ENCODE results near the gene IRF1. TPM values are rescaled to one million over a fixed set of nuclear protein-coding genes. Genes with fewer than 3 reads are reported as not detected.
"Not testable (repeated sequence)": the region's sequence is repeated elsewhere in the genome, so short reads cannot be mapped to it uniquely, and the experiment has no call there.

Gene IRF1
- total and polyA plus RNA-seq, 2 donors = 34.7 to 47.7 TPM

DNA sequence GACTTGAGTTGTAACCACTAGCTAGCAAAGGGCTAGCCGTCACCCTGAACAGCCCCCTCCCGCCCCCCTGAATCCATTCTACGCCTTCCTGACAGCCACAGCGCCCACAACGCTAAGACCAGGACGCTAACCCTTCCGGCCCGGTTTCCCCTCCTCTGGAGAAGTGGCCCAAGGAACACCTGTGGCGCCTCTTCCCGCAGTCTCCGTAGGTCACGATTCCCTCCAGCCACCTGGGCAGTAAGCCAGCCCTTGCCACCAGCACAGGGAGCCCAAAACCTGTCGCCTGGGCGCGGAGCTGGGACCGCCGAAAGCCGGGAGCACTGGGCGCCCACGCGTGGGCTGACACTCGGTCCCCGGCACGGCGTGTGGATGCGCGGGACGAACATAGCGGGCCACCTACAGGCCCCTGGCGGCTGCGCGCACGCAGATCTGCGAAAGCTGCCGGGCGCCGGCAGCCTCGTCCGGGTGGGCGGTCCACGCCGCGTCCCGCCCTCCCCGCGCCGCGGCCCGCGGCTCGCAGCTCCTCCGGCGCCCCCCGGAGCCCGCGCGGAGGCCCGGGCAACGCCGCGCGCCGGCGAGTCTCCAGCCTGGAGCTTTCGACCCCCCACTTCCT, 596 bp downstream of the IRF1 start:
- peak in 1 of 9 donors; percentile 68 for DNase-seq (ENCODE audit: low read depth in 6 of 9, low spot score in 9 of 9)
- Histone ChIP-seq H3K4me1 (ENCODE audit: control insufficient read depth in 2 of 2, insufficient read depth in 2 of 2, low read length in 2 of 2) (peaks cover 22 to 72% of the 10 kb centered on the region in 2 donors), H3K9me3 (ENCODE audit: control insufficient read depth in 2 of 2, insufficient read depth in 1 of 2, low read length in 1 of 2) (no peaks in the 10 kb centered on the region), H3K36me3 (ENCODE audit: control insufficient read depth in 2 of 2, insufficient read depth in 2 of 2, low read length in 1 of 2) (peaks cover 33 to 44% of the 10 kb centered on the region in 2 donors), H3K27me3 (ENCODE audit: control insufficient read depth in 2 of 2, insufficient read depth in 1 of 2, low read length in 1 of 2) (no peaks in the 10 kb centered on the region), H3K4me3 (ENCODE audit: low read length in 2 of 2) (peak overlapping the region; percentile 53 to 89), H3K27ac (ENCODE audit: low read depth in 1 of 2, low read length in 1 of 2) (peak overlapping the region; percentile 94 to 98)
- WGBS = under 1% methylated on average over 65 of the region's 65 CpGs

DNA sequence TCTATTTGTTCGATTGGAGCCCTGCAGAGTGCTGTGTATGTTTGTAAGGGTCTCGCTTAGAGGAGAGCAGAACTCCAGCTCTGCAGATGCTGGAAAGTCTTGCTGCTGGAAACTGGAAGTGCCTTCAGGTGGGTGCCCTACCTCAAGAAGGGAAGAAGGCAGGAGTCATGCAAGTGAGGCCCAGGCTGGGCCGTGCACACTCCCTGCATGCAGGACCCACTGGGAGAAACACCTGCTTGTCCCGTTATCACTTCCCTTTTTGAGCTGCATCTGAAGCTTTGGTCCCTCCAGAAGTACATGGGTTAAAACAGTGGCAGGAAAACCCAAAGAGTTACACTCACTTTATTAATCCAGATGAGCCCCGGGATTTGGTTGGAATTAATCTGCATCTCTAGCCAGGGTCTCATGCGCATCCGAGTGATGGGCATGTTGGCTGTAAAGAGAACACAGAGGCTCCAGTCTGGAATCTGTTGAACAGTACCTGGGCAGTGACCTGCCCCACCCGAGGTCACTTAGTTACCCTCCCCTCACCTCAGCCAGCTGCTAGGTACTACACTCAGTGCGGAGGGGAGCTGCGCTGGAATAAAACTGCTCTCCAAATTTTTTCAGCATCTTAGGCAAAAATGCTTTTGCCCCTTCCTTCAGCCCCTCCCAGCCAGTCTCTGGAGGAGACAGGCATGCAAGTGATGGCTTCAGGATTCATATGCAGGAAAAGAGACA, 1.4 kb downstream of the IRF1 start:
- Histone ChIP-seq H3K36me3 (ENCODE audit: control insufficient read depth in 2 of 2, insufficient read depth in 2 of 2, low read length in 1 of 2) (peaks cover 39 to 51% of the 10 kb centered on the region in 2 donors), H3K9me3 (ENCODE audit: control insufficient read depth in 2 of 2, insufficient read depth in 1 of 2, low read length in 1 of 2) (no peaks in the 10 kb centered on the region), H3K4me1 (ENCODE audit: control insufficient read depth in 2 of 2, insufficient read depth in 2 of 2, low read length in 2 of 2) (peaks cover 22 to 67% of the 10 kb centered on the region in 2 donors), H3K27me3 (ENCODE audit: control insufficient read depth in 2 of 2, insufficient read depth in 1 of 2, low read length in 1 of 2) (no peaks in the 10 kb centered on the region), H3K27ac (ENCODE audit: low read depth in 1 of 2, low read length in 1 of 2) (peak overlapping the region; percentile 47 to 81), H3K4me3 (ENCODE audit: low read length in 2 of 2) (peak overlapping the region; percentile 53 to 89)
- DNase-seq (ENCODE audit: low read depth in 6 of 9, low spot score in 9 of 9) = no peak
- WGBS = 2% methylated on average over 10 of the region's 10 CpGs

DNA sequence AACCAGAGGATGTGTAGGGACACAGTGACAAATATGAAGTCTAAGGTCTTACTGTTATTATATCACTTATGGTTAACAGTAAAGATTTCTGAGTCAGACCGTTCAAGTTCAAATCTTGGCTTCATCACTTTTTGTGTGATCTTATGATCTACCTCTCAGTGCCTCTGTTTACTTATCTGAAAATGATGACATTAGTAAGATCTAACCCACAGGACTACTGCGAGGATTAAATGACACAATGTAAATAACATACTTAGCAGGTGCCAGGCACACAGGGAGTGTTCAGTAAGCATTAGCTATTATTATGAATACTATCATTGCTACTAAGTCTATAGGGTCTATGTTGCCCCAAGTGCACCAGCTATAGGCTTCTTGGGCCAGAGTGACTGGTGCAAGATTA, 2.0 kb downstream of the IRF1 start:
- Histone ChIP-seq H3K36me3 (ENCODE audit: control insufficient read depth in 2 of 2, insufficient read depth in 2 of 2, low read length in 1 of 2) (peaks cover 45 to 57% of the 10 kb centered on the region in 2 donors), H3K27me3 (ENCODE audit: control insufficient read depth in 2 of 2, insufficient read depth in 1 of 2, low read length in 1 of 2) (no peaks in the 10 kb centered on the region), H3K27ac (ENCODE audit: low read depth in 1 of 2, low read length in 1 of 2) (peak overlapping the region; percentile 47 to 81), H3K9me3 (ENCODE audit: control insufficient read depth in 2 of 2, insufficient read depth in 1 of 2, low read length in 1 of 2) (no peaks in the 10 kb centered on the region), H3K4me1 (ENCODE audit: control insufficient read depth in 2 of 2, insufficient read depth in 2 of 2, low read length in 2 of 2) (peaks cover 22 to 62% of the 10 kb centered on the region in 2 donors), H3K4me3 (ENCODE audit: low read length in 2 of 2) (peak overlapping the region; percentile 53 to 89)
- WGBS = 33% methylated on average over 2 of the region's 2 CpGs
- DNase-seq (ENCODE audit: low read depth in 6 of 9, low spot score in 9 of 9) = no peak

DNA sequence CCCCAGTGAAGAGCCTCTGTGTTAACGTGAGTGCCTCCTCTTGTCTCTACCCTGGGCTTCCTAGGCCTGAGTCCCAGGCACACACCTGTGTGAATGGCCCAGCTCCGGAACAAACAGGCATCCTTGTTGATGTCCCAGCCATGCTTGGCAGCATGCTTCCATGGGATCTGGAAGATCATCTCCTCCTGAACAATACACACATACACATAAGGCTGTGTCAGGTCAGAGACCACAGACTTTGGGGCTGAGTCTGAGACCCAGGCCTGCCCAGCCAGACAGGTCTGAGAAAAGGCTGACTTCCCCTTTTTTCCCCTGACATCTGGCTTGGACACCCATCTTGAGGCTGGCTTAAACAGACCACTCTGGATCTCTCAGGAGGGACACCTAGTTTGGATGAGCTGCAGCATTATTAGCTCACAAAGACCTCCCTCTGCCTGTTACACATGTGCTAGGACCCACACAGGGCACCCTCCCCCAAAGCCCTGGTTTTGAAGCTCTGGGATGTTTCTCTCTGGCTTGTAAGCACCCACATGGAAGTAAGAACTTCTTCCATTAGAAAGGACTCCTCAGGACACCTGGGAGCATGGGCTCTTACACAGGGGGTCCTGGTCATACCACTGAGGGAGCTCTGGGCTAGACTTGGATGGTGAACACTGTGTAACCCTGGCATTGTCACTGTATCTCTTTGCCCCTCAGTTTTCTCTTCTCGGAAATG, 2.6 kb downstream of the IRF1 start:
- 38% methylated on average over 3 of the region's 3 CpGs for WGBS
- Histone ChIP-seq H3K27me3 (ENCODE audit: control insufficient read depth in 2 of 2, insufficient read depth in 1 of 2, low read length in 1 of 2) (no peaks in the 10 kb centered on the region), H3K4me3 (ENCODE audit: low read length in 2 of 2) (peak overlapping the region; percentile 10 to 89), H3K27ac (ENCODE audit: low read depth in 1 of 2, low read length in 1 of 2) (no peak overlapping the region), H3K36me3 (ENCODE audit: control insufficient read depth in 2 of 2, insufficient read depth in 2 of 2, low read length in 1 of 2) (peaks cover 51 to 63% of the 10 kb centered on the region in 2 donors), H3K9me3 (ENCODE audit: control insufficient read depth in 2 of 2, insufficient read depth in 1 of 2, low read length in 1 of 2) (no peaks in the 10 kb centered on the region), H3K4me1 (ENCODE audit: control insufficient read depth in 2 of 2, insufficient read depth in 2 of 2, low read length in 2 of 2) (peaks cover 22 to 57% of the 10 kb centered on the region in 2 donors)
- DNase-seq (ENCODE audit: low read depth in 6 of 9, low spot score in 9 of 9) = no peak

DNA sequence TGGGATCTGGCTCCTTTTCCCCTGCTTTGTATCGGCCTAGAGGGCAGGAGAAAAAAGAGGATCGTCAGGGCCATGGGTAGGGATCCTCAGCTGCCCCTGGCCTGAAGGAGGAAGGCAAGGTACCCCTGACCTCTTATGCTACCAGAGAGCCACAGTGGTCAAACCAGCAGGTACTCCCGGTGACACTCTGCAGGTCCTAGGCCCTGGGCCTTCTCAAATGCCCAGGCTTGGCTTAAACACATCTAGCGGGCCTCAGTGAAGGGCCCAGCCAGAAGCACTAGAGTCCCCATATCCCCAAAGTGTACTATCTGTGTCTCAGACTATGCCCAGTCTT, 3.5 kb downstream of the IRF1 start:
- H3K36me3 ChIP-seq (ENCODE audit: control insufficient read depth in 2 of 2, insufficient read depth in 2 of 2, low read length in 1 of 2) = peaks cover 52 to 68% of the 10 kb centered on the region in 2 donors
- H3K9me3 ChIP-seq (ENCODE audit: control insufficient read depth in 2 of 2, insufficient read depth in 1 of 2, low read length in 1 of 2) = no peaks in the 10 kb centered on the region

DNA sequence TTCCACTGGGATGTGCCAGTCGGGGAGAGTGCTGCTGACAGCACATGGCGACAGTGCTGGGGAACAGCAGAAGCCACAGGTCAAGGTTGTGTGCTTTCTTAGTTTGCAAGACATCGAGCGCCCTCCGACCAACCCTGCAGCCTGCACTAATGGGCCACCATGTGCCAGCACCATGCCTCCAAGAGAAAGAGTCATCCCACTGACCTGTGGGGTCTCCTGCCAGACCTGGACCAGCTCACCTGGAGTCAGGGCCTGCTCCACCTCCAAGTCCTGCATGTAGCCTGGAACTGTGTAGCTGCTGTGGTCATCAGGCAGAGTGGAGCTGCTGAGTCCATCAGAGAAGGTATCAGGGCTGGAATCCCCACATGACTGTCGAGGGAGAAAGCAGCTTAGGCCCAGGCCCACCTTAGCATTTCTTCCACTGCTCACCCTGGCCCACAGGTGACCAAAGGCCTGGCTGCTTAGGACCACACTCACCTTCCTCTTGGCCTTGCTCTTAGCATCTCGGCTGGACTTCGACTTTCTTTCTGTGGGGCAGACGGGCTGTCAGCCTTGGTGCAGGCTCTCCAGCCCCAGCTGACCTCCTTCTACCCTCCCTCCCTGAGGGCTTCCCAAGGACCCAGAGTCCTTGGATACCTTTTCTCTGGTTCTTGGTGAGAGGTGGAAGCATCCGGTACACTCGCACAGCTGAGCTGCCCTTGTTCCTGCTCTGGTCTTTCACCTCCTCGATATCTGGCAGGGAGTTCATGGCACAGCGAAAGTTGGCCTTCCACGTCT, 4.1 kb downstream of the IRF1 start:
- H3K4me1 ChIP-seq (ENCODE audit: control insufficient read depth in 2 of 2, insufficient read depth in 2 of 2, low read length in 2 of 2) = peaks cover 19 to 47% of the 10 kb centered on the region in 2 donors
- H3K27me3 ChIP-seq (ENCODE audit: control insufficient read depth in 2 of 2, insufficient read depth in 1 of 2, low read length in 1 of 2) = no peaks in the 10 kb centered on the region
- no peak for DNase-seq (ENCODE audit: low read depth in 6 of 9, low spot score in 9 of 9)
- WGBS = 94% methylated on average over 14 of the region's 14 CpGs
- no peaks in the 10 kb centered on the region for H3K9me3 ChIP-seq (ENCODE audit: control insufficient read depth in 2 of 2, insufficient read depth in 1 of 2, low read length in 1 of 2)
- H3K27ac ChIP-seq (ENCODE audit: low read depth in 1 of 2, low read length in 1 of 2) = peak overlapping the region; percentile 19 to 26
- H3K4me3 ChIP-seq (ENCODE audit: low read length in 2 of 2) = no peak overlapping the region
- H3K36me3 ChIP-seq (ENCODE audit: control insufficient read depth in 2 of 2, insufficient read depth in 2 of 2, low read length in 1 of 2) = peaks cover 55 to 73% of the 10 kb centered on the region in 2 donors

More for the DNA sequence above, 3.5 kb downstream of the IRF1 start:
- Histone ChIP-seq H3K4me1 (ENCODE audit: control insufficient read depth in 2 of 2, insufficient read depth in 2 of 2, low read length in 2 of 2) (peaks cover 22 to 53% of the 10 kb centered on the region in 2 donors), H3K4me3 (ENCODE audit: low read length in 2 of 2) (peak overlapping the region in 1 of 2 donors; percentile 89), H3K27me3 (ENCODE audit: control insufficient read depth in 2 of 2, insufficient read depth in 1 of 2, low read length in 1 of 2) (no peaks in the 10 kb centered on the region), H3K27ac (ENCODE audit: low read depth in 1 of 2, low read length in 1 of 2) (peak overlapping the region in 1 of 2 donors; percentile 32)
- WGBS = 89% methylated on average over 4 of the region's 4 CpGs
- DNase-seq (ENCODE audit: low read depth in 6 of 9, low spot score in 9 of 9) = no peak

DNA sequence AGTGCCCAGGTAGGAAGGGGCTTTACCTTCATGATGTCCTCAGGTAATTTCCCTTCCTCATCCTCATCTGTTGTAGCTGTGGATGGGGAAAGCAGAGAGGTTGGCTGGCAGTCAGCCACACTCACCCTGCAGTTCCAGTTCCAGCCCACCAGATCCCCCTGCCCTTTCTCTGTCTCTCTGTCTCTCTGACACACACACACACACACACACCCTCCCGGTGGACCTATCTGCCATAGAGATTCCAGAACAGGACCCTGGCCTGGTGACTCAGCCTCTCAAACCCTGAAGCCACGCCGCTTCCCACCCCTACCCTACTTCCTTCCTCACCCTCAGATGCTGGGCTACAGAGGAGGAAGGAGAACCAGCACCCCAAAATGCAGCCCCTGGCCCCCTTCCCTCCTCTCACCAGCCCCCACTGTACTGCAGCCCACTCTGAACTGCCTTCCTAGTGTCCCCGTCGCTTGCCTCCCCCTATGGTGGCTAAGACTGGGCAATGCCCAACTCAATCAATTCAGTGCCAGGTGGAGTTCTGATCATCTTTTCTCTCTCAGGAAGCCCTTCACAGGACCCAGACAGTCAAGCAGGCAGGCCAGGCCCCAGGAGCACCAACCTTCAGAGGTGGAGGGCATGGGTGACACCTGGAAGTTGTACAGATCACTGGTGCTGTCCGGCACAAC, 4.8 kb downstream of the IRF1 start:
- 67% methylated on average over 6 of the region's 6 CpGs for WGBS
- H3K4me1 ChIP-seq (ENCODE audit: control insufficient read depth in 2 of 2, insufficient read depth in 2 of 2, low read length in 2 of 2) = peaks cover 17 to 45% of the 10 kb centered on the region in 2 donors
- no peak for DNase-seq (ENCODE audit: low read depth in 6 of 9, low spot score in 9 of 9)

DNA sequence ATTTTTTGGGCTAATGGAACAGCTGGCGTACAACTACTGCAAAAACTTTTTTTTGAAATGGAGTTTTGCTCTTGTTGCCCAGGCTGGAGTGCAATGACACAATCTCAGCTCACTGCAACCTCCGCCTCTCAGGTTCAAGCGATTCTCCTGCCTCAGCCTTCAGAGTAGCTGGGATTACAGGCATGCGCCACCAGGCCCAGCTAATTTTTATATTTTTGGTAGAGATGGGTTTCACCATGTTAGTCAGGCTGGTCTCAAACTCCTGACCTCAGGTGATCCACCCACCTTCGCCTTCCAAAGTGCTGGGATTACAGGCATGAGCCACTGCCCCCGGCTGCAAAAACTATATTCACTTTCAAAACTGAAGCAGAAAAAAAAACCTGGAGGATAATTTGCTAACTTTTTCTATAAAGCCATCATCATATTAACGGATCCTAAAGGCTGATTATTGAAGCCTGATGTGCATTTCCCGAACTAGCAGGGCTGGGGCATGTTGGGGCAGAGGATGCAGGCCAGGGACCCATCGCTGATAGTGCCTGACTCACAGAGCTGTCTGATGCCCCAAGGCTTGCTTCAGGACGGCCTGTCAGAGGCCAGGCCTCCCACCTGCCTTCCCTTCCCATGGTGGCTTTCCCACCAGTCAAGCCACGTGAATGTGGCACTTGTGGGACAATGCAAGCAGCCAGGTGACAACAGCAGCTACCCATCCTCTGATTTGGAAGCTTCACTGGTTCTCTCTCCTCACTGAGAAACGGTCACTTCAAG, 5.5 kb downstream of the IRF1 start:
- Histone ChIP-seq H3K36me3 (ENCODE audit: control insufficient read depth in 2 of 2, insufficient read depth in 2 of 2, low read length in 1 of 2) (peaks cover 57 to 82% of the 10 kb centered on the region in 2 donors), H3K27ac (ENCODE audit: low read depth in 1 of 2, low read length in 1 of 2) (peak overlapping the region in 1 of 2 donors; percentile 46), H3K4me1 (ENCODE audit: control insufficient read depth in 2 of 2, insufficient read depth in 2 of 2, low read length in 2 of 2) (peaks cover 17 to 47% of the 10 kb centered on the region in 2 donors)
- H3K27me3 ChIP-seq (ENCODE audit: control insufficient read depth in 2 of 2, insufficient read depth in 1 of 2, low read length in 1 of 2); H3K4me3 ChIP-seq (ENCODE audit: low read length in 2 of 2); H3K9me3 ChIP-seq (ENCODE audit: control insufficient read depth in 2 of 2, insufficient read depth in 1 of 2, low read length in 1 of 2); DNase-seq (ENCODE audit: low read depth in 6 of 9, low spot score in 9 of 9): not testable (repeated sequence)
- 93% methylated on average over 12 of the region's 12 CpGs for WGBS

More for the DNA sequence above, 4.8 kb downstream of the IRF1 start:
- no peaks in the 10 kb centered on the region for H3K9me3 ChIP-seq (ENCODE audit: control insufficient read depth in 2 of 2, insufficient read depth in 1 of 2, low read length in 1 of 2)
- peaks cover 57 to 80% of the 10 kb centered on the region in 2 donors for H3K36me3 ChIP-seq (ENCODE audit: control insufficient read depth in 2 of 2, insufficient read depth in 2 of 2, low read length in 1 of 2)
- no peak overlapping the region for H3K4me3 ChIP-seq (ENCODE audit: low read length in 2 of 2)
- no peaks in the 10 kb centered on the region for H3K27me3 ChIP-seq (ENCODE audit: control insufficient read depth in 2 of 2, insufficient read depth in 1 of 2, low read length in 1 of 2)
- peak overlapping the region in 1 of 2 donors; percentile 19 for H3K27ac ChIP-seq (ENCODE audit: low read depth in 1 of 2, low read length in 1 of 2)

All from thymus (tissue), 11 donors.